HG02678 (cell line): ENCODE results near the gene MRPL49.
"Not testable (repeated sequence)": the region's sequence is repeated elsewhere in the genome, so short reads cannot be mapped to it uniquely, and the experiment has no call there.

Source experiments
- ATAC-seq: cut with Tn5 transposase; IDR thresholded peaks from one replicate; pipeline ENCODE4 v1.9.1; 2021; ENCODE audit warnings: mild to moderate bottlenecking, moderate library complexity; ENCODE audit not compliant: unreplicated experiment

MRPL49 gene

DNA sequence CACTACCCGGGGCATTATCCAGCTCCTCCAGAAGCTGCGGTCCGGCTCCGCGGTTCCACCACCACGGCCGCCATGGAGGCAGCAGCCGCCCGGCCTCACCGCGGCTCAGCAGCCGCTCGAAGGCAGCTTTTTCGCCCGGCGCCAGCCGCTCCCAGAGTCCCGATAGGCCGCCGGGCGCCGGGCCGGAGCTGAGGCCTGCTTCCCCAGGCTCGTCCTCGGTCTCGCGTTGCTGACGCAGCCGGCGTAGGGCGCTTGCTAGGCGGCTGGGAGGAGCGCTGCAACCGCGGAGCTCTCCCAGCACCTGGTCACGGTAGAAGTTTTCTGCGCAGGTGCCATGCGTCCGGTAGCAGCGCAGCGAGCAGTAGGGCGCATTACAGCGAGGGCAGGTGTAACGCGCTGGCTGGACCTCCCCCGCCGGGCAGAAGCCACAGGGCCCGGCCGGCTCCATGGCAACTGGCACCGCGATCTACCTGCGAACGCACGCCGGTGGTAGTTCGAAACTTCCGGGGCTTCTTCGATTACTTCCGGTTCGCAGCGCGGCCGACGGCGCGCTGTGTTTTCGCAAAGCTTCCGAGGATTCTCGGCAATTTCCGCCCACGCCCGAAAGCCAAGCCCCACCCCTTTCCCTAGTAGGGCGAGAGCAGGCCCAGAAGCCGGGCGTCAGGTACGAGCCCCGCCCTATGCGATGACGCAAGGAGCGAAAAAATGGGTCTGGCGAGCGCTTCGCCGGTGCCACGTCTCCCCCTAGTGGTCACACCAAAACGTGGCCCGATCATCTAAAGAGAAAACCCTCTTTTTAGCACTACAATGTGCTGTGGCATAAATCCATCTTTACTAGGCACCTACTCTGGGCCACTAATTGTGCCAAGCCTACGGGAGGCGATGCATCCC is 4.7 kb upstream of the MRPL49 start, which contains the start of gene ZNHIT2:
ZNHIT2 (minus strand) TSS at position 496 of the 891 bp plus-strand sequence; CDS start at position 448, 48 bp downstream.
- peak; percentile 64 for ATAC-seq

DNA sequence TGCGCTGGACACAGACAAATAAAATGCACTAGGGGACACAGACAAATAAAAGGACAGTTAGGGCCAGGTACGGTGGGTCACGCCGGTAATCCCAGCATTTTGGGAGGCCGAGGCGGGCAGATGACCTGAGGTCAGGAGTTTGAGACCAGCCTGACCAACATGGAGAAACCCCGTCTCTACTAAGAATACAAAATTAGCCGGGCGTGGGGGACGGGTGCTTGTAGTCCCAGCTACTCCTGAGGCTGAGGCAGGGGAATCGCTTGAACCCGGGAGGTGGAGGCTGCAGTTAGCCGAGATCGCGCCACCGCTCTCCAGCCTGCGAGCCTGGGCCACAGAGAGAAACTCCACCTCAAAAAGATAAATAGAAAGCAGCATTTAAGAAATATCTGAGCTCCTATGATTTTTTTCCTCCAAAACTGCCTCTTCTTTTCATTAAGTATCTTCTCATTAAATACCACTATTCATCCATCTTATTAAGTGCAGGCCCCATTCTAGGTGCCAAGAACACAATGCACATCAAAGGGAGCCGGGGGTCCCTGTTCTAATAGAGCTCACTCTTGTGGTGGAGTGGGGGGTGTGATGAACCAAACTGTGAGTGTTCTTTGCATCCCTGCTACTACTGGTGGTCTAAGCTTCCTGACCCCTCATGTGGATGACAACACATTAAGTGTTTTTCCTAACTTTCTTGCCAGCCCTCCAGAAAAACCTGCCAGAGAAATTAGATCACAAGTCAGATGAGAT is 3.9 kb upstream of the MRPL49 start:
- no peak for ATAC-seq

DNA sequence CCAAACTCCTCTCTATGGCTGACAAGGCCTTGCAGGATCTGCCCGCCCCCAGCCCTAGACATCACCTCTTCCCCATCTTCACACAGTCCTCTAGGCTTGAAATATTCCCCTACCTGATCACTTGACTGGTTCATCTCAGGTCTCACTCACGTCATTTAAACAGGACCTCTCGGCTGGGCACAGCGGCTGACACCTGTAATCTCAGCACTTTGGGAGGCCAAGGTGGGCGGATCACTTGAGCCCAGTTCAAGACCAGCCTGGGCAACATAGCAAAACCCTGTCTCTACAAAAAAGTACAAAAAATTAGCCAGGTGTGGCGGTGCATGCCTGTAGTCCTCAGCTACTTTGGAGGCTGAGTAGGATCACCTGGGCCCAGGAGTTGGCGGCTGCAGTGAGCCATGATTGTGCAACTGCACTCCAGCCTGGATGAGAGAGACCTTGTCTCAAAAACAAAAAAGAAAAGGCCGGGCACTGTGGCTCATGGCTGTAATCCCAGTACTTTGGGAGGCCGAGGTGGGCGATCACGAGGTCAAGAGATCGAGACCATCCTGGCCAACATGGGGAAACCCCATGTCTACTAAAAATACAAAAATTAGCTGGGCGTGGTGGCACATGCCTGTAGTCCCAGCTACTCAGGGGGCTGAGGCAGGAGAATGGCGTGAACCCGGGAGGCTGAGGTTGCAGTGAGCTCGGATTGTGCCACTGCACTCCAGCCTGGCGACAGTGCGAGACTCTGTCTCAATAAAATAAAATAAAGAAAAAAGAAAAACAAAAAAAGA is 3.0 kb upstream of the MRPL49 start:
- ATAC-seq: not testable (repeated sequence)

DNA sequence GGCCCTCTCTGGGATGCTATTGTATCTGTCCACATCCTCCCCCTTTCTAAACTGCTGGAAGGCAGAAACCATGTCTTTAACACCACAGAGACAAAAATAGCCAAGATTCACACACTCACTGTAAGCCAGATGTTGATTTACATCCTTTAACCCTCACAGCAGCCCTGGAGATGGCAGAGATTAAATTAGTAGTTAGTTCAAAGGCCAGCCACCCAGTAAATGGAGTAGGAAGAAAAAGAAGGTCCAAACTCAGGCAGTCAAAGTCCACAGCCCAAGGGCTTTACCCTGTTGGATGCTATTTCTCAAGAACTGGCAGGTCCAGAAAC is 2.5 kb upstream of the MRPL49 start:
- ATAC-seq: no peak

DNA sequence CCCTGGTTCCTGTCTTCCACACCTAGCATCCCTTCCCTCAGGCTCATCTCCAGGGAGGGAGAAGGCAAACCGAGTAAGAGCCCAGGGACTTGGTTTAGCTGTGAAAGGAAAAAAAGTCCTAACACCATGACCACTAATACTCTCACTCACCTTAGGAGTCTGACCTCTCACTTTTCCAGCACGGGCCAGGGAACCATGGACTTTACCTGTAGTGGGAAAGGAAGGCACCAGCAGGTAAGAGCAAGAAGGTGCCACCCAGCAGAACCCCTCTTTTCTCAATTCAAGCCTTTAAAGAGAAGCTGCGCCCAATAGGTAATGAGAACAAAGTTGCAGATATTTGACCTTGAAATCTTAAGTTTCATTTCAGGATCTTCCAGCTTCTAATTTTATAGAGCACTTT is 1.3 kb upstream of the MRPL49 start:
- ATAC-seq: no peak

DNA sequence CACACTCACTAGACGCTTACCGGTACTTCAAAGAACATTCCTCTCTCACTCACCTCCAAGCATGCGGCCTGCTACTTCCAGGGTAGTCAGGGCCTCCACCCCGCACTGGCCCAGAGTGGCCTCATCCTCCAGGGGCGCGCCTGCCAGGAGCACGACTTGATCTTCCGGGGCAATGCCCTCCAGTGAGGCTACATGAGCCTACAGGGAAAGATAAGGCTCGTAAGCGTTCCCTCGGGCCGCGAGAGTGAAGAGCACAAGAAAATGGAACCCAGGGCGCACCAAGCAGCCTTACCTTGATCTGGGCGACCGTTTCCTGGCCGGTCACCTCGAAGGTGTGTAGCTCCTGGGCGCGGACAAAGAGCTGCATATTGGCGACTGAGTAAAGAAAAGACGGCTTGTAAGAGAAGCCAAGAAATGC is 665 bp upstream of the MRPL49 start:
- no peak for ATAC-seq

DNA sequence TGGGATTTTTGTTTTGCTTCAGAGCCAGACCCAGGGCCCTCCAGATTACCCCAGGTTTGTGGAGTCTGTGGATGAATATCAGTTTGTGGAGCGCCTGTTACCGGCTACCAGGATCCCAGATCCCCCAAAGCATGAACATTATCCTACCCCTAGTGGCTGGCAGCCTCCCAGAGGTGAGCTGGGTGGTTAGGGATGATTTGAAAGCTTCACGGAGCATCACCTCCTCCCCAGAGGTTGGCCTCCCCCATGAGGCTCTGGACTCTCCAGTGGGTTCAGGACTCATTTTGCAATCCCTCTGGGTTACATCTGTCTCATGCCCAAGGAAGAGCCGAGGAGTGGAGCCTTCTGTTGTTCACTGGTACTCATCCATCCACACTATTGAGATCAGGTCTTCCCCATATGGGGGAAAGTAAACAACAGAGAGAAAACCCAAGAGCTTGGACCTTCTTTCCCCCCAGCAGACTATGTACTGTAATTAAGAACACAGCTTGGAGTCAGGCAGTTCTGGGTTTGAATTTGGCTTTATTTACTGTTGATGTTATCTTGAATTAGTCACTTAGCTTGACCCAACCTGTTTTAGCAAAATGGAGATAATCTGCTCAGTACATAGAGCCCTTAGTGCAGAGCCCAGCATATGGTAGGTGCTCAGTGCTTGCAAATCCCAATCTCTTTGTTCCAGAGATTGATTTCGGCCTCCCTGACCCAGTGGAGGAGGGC is 2.5 kb downstream of the MRPL49 start:
- ATAC-seq: no peak

DNA sequence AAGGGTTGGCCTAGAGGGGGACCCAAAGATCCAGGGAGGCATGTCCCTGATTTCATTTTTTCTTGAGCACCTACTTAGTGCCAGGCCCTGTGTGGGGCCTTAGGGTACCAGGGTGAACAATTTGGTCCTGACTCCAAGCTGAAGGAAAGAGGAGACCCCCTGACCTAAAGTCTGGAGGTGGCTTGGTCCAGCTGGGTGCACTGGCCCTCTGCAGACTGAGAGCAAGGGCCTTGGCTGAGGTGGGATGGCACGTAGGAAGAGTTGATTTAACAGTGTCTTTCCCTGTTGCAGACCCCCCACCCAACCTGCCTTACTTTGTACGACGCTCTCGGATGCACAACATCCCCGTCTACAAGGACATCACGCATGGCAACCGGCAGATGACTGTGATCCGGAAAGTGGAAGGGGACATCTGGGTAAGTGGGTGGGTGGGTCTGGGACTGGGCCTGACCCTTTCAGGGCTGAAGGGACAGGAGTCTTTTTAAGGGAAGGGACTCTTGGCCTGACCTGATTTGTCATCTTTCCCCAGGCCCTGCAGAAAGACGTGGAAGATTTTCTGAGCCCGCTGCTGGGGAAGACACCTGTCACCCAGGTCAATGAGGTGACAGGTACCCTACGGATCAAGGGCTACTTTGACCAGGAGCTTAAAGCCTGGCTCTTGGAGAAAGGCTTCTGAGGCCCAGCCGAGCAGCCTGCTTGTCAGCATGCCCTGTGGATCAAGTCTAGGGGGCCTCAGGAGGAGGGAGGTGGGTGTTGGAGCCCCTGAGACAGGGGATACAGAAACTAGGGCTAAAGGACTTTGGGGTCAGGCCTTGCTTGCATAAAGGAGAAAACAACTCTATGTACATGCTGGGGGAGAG is 3.3 kb downstream of the MRPL49 start:
- no peak for ATAC-seq

DNA sequence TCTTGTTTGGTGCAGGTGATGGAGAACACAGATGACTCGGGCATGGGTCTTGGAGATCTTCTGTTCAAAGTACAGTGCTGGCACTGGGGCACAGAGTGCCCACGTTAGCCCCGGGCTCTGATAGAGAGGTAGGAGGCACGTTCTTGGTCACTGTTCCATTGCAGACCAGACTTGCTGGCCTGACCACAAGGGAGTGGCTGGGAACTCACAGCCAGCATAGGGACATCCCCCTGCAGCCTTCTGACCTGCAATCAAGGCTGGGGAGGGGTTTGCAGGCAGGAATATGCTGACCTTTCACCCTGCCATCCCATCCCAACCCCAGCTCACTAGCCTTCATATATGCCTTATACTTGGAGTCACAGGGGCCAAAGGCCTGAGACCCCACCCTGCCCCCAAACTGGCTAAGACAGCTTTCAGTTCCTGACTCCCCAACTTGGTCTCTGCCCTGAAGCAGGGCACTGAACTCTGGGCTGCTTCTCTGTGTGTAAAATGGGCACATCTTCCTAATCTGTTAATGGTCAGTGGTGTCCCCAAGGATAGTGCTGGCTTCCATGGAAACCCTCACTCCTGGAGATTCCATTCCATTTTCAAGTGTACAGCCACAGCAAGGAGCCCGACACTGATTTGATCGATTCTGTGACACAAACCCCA is 4.6 kb downstream of the MRPL49 start:
- ATAC-seq: no peak

DNA sequence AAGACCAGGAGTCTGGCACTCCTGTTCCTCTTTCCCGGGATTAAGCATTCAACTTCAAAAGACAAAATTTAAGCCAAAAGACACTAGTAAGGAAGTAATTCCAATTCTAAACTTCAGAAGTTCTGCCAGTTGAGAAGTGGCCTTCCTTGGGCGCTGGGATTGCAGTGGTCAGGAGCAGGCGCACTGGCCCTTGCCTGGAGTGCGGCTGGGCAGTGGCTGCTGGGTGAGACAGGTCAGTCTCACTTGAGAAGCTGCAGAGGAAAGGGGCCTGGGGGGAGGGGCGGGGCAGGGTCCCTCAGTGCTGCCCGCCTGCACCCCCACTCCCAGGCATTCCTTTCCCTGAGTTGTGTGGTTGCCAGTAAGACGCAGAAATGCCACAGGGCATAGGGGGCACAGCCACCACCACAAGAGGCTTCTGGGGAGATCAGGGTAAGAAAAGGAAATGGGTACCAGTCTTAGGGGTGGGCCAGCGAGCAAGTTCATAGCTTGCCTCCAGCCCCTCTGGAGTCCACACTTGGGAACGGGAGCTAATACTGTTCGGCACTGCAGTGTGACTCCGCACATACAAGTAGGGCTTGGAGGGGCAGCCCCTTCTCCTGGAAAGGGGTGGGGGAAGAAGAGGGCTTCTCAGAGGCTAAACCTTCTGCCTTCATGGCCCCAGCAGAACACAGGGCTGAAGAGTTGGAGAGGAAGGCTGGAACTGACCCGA is 5.5 kb downstream of the MRPL49 start:
- ATAC-seq: no peak

DNA sequence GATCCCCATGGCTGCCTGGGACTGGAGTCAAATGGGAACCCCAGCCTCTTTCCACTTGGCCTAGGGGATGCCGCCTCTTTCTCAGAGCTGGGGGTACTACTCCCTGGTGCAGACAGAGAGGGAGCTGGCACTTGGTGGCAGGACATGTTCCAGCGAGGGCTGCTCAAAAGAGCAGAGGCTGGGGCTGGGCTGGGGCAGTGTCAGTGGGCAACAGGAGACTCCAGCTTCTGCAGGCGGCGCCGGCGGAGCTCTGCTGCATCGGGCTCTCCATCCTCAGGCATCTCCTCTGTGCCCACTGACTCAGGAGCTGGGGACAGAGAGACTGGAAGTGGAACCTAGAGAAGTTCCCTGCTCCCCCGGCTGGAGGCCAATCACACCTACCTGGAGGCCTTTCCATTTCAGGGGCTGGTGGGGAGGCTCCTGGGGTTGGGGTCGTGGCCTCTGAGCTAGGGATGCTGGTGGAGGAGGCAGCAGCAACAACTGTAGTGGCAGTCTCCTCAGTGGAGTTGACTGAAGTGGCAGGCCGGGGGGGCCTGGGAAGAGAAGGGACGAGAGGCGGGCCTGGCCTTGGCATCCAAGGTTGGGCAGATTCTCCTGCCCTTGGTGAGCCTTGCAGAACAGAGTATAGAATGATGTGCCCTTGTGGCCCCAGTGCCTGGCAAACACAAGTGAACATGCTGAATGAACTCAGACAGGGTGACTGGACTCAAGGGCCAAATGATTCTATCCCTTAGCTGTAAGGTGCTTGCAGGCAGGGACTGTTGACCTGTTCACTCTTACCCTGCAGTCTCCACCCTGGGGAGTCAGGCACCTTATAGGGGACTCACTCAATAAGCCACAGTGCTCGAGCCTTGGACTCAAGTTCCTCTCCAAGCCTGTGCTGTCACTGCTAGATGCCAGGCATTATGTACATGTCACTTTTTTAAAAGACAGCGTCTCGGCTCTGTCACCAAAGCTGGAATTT is 6.3 kb downstream of the MRPL49 start:
- no peak for ATAC-seq

DNA sequence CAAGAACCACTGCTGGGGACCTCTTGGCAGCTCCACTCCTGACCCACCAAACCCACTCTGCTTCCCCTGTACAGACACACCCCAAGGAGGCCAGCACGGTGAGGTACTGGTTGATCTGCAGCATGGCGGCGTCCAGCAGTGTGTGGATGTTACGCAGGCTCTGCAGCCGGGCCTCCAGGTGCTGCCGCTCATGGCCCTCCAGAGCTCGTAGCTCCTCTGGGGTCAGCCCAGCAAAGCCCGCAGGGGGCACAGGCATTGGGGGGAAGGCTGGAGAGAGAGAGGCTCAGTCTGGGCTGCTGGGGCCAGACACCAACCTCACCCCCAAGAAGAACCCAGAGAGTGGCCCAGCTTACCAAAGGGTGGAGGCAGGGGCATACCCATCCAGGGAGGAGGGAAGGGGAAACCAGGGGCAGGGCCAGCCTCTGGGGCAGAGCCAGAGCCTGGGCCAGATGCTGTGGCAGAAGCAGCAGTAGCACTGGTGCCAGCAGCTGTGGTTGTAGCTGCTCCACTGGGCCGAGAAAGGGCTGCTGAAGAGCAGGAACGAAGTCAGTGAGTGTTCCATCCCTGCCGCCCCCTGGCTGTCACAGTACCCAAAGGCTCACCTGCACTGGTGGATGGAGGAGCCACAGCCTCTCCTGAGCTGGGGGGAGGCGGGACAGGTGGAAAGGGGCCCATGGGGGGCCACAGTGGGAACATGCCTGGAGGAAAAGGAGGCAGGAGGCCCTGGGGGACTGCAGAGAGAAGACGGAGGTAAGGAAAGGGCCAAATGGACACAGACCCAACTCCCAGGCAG is 7.7 kb downstream of the MRPL49 start:
- ATAC-seq: no peak

DNA sequence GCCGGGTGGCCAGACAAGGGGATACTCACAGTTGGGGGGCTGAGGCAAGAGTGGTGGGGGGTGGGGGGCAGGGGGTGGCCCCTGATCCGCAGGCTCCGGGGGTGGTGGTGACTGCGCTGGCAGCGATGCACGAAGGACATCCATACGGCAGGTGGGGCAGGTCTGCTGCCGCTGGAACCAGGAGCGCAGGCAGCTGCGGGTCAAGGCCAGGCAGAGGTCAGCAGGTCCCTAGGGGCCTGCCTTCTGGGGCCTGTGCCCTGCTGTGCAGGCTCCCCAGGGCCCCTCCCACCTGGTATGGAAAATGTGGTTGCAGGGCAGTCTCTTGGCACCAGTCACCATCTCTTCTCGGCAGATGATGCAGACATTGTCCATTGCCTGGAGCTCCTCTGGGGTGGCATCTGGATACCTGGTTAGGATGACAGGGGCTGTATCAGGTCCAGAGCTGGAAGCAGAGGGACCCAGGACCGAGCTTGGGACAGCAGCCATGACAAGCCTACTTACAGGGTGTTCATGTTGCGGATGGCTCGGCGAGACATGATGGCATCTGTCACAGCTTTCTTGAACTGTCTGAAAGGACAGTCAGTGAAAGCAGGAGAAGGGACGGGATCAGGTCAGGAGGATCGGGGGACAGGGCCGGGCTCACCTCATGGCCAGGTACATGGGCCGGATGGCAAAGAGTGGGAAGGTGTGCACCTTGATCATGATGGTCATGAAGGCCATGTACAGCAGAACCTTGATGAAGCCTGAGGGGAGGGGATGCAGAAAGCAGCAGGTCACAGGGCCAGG is 8.7 kb downstream of the MRPL49 start:
- ATAC-seq: no peak

DNA sequence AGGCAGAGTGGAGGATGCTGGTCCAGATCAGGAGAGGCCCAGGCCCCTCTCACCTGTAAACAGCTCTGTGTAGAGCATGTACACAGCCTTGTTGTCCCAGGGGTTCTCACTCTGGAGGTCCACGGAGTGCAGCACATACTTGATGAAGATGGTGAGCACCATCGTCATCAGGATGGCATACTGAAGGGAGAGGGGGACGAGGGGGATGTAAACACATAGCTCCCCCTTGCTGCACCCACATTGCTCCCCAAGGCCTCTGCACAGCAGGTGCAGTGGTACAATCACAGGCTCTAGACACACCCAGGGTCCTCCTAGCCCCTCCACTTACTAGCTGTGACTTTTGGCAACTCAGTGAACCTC is 9.3 kb downstream of the MRPL49 start:
- no peak for ATAC-seq

DNA sequence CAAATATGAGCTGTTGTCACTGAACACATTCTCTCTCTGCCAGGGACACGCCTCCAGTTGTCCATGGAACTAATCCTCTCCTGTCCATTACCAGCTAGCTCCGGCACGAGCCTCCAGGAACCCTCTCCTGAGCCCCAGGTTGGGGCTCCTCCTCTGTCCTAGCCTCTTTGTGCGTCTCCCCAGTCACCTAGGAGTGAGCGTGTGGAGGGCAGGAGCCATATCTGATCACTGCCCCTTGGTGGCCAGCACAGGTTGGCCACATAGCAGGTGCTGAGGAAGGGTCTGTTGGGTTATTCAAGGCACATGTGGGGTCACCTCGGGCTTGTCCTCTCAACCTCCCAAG is 9.7 kb downstream of the MRPL49 start:
- ATAC-seq: no peak
